ENCODE measurements around the gene GPD1.

GRCh38 chr12:50109319-50109718 lies 5.5 kb downstream of the GPD1 start:
- TF ChIP-seq CTCF (IDR thresholded peaks at IDR 0.05) (no peak), POLR2AphosphoS5 (IDR thresholded peaks at IDR 0.05) (no peak)
